HCT116 (cell line): Measurements from ENCODE around the gene UXT. TPM values are rescaled to one million over a fixed set of nuclear protein-coding genes. Genes with fewer than 3 reads are reported as not detected.

ENCODE experiments used
- ATAC-seq: fragments of 200-7000 bp; cut with Tn5 transposase; 2 replicates; pipeline ENCODE4 v1.9.1; 2020; ENCODE audit warnings: mild to moderate bottlenecking, moderate library complexity
- BruUV-seq: library from RNA; stranded (reverse); fragments of 400-500 nt; replicated peaks from 2 replicates; lab custom pipeline; 2021; lab: Mats Ljungman, UMichigan
- CTCF ChIA-PET: fragments of 300-600 bp; sonication (Branson Sonifier 250); formaldehyde crosslinking; loops from one replicate; lab custom pipeline; 2021; ENCODE audit warnings: antibody characterized with exemption; lab: Charles Lee
- POLR2A ChIA-PET: fragments of 300-600, 350-600 bp; sonication (Branson Sonifier 250); formaldehyde crosslinking; loops from one replicate; lab custom pipeline; 2021; ENCODE audit warnings: antibody characterized with exemption; lab: Charles Lee
- RAD21 ChIA-PET, 2 experiments: fragments of 300-600 bp; sonication (Branson Sonifier 250); formaldehyde crosslinking; loops; one replicate each; lab custom pipeline; 2023; ENCODE audit warnings: low total read pairs in 2 of 2; ENCODE audit not compliant: uncharacterized antibody in 2 of 2, unreplicated experiment in 2 of 2, low non-redundant PET in 1 of 2; lab: Charles Lee
- DNase-seq: peaks from one replicate; pipeline ENCODE4 v3.0.0-alpha.2; 2010; ENCODE audit warnings: low read depth, low spot score
- H2AFZ ChIP-seq: fragments of 200-600 bp; shearing (Covaris generic), sonication (generic); 2 replicates; pipeline ENCODE4 v1.6.1; 2017; ENCODE audit warnings: low read depth, mixed run types, mixed read lengths, antibody characterized with exemption, low read length; ENCODE audit not compliant: poor library complexity, severe bottlenecking
- H3K27ac ChIP-seq: 2 replicates; pipeline ENCODE4 v1.5.1; 2012; ENCODE audit warnings: low read depth, low read length
- H3K27me3 ChIP-seq: fragments of 200-600 bp; sonication (generic); 2 replicates; pipeline ENCODE4 v1.6.1; 2016; ENCODE audit warnings: mixed run types, low read length, mixed read lengths; ENCODE audit not compliant: insufficient read depth
- H3K36me3 ChIP-seq, 2 experiments: fragments of 200-500 bp in 1 of 2; fragments of 200-600 bp in 1 of 2; sonication (Bioruptor generic) in 1 of 2; sonication (generic) in 1 of 2; 2 replicates each; pipeline versions ENCODE4 v1.5.1 to v1.6.1; 2014 to 2016; ENCODE audit warnings: low read length in 2 of 2, inconsistent platforms in 1 of 2, mixed read lengths in 1 of 2, mixed run types in 1 of 2; ENCODE audit not compliant: insufficient read depth in 2 of 2, control insufficient read depth in 1 of 2
- H3K4me1 ChIP-seq, 2 experiments: fragments of 200-600 bp in 1 of 2; sonication (generic) in 1 of 2; 2 replicates each; pipeline versions ENCODE4 v1.5.1 to v1.6.1; 2012 to 2017; ENCODE audit warnings: low read length in 2 of 2, inconsistent platforms in 1 of 2, mild to moderate bottlenecking in 1 of 2, mixed read lengths in 1 of 2, mixed run types in 1 of 2, moderate library complexity in 1 of 2; ENCODE audit not compliant: insufficient read depth in 2 of 2, control insufficient read depth in 1 of 2
- H3K4me2 ChIP-seq: fragments of 200-600 bp; sonication (generic); 2 replicates; pipeline ENCODE4 v1.6.1; 2017; ENCODE audit warnings: mixed run types, low read length, mixed read lengths
- H3K4me3 ChIP-seq, 2 experiments: fragments of 200-600 bp in 1 of 2; sonication (generic) in 1 of 2; replicated peaks in 1 of 2; 2 replicates each; pipeline ENCODE4 v1.5.1; 2011 to 2016; ENCODE audit warnings: low read length in 2 of 2, control low read depth in 1 of 2, low read depth in 1 of 2, mild to moderate bottlenecking in 1 of 2, mixed read lengths in 1 of 2, mixed run types in 1 of 2
- H3K79me2 ChIP-seq: fragments of 200-600 bp; sonication (generic); 2 replicates; pipeline ENCODE4 v1.6.1; 2017; ENCODE audit warnings: mild to moderate bottlenecking, mixed run types, low read length, moderate library complexity, mixed read lengths; ENCODE audit not compliant: insufficient read depth
- H3K9ac ChIP-seq: fragments of 200-600 bp; sonication (generic); 2 replicates; pipeline ENCODE4 v1.6.1; 2016; ENCODE audit warnings: low read length, mixed read lengths
- H3K9me2 ChIP-seq: fragments of 200-600 bp; sonication (generic), shearing (Covaris generic); 2 replicates; pipeline ENCODE4 v1.6.1; 2017; ENCODE audit warnings: mixed run types, mild to moderate bottlenecking, moderate library complexity; ENCODE audit not compliant: insufficient read depth
- H3K9me3 ChIP-seq, 2 experiments: fragments of 200-500 bp in 1 of 2; fragments of 200-600 bp in 1 of 2; sonication (Bioruptor generic) in 1 of 2; sonication (generic) in 1 of 2; 2 replicates each; pipeline ENCODE4 v1.6.1; 2014 to 2017; ENCODE audit warnings: low read length in 2 of 2, mixed read lengths in 2 of 2, inconsistent platforms in 1 of 2, low read depth in 1 of 2, mild to moderate bottlenecking in 1 of 2, mixed run types in 1 of 2, moderate library complexity in 1 of 2; ENCODE audit not compliant: control insufficient read depth in 1 of 2, insufficient read depth in 1 of 2
- H4K20me1 ChIP-seq: fragments of 200-600 bp; sonication (generic), shearing (Covaris generic); 2 replicates; pipeline ENCODE4 v1.6.1; 2017; ENCODE audit warnings: mixed run types, mild to moderate bottlenecking, moderate library complexity; ENCODE audit not compliant: insufficient read depth
- CBX3 ChIP-seq: IDR thresholded peaks from 2 replicates; pipeline ENCODE4 v1.6.1; 2012; ENCODE audit warnings: low read depth
- CEBPB ChIP-seq: IDR thresholded peaks from 2 replicates; pipeline ENCODE4 v1.6.1; 2012; ENCODE audit warnings: low read depth
- EGR1 ChIP-seq: IDR thresholded peaks from 2 replicates; pipeline ENCODE4 v1.6.1; 2012; ENCODE audit warnings: low read depth
- ELF1 ChIP-seq: IDR thresholded peaks from 2 replicates; pipeline ENCODE4 v1.6.1; 2012; ENCODE audit warnings: low read depth, borderline replicate concordance
- EZH2 ChIP-seq: fragments of 200-600 bp; sonication (generic); IDR thresholded peaks from 2 replicates; pipeline ENCODE4 v1.6.1; 2017; ENCODE audit warnings: antibody characterized with exemption, mixed run types
- EZH2phosphoT487 ChIP-seq: fragments of 200-600 bp; IDR thresholded peaks from 2 replicates; pipeline ENCODE4 v1.6.1; 2018; ENCODE audit warnings: antibody characterized with exemption, borderline replicate concordance
- FOSL1 ChIP-seq: IDR thresholded peaks from 2 replicates; pipeline ENCODE4 v1.6.1; 2012; ENCODE audit warnings: low read depth
- JUND ChIP-seq: IDR thresholded peaks from 2 replicates; pipeline ENCODE4 v1.6.1; 2012
- POLR2A ChIP-seq: IDR thresholded peaks from 2 replicates; pipeline ENCODE4 v1.7.0; 2011; ENCODE audit warnings: borderline replicate concordance; ENCODE audit not compliant: insufficient read depth, insufficient read length; ENCODE audit errors: extremely low read depth
- POLR2AphosphoS5 ChIP-seq: IDR thresholded peaks from 2 replicates; pipeline ENCODE4 v1.6.1; 2011; ENCODE audit warnings: mild to moderate bottlenecking, low read depth, low read length, moderate library complexity
- SP1 ChIP-seq: IDR thresholded peaks from 2 replicates; pipeline ENCODE4 v1.6.1; 2012; ENCODE audit warnings: low read depth
- SRF ChIP-seq: IDR thresholded peaks from 2 replicates; pipeline ENCODE4 v1.6.1; 2012; ENCODE audit warnings: low read depth
- YY1 ChIP-seq: IDR thresholded peaks from 2 replicates; pipeline ENCODE4 v1.6.1; 2011; ENCODE audit warnings: low read length, low read depth, moderate library complexity, mild to moderate bottlenecking; ENCODE audit not compliant: insufficient replicate concordance; ENCODE audit errors: extremely low read depth
- ZFX ChIP-seq: fragments of 450-650 bp; IDR thresholded peaks from 2 replicates; pipeline ENCODE4 v1.6.1; 2017
- intact Hi-C: fragments of 100-400 bp; cut with micrococcal nuclease; formaldehyde crosslinking; loops from 2 replicates; pipeline ENCODE4 v1.10.0; 2022
- total RNA-seq: library from RNA; stranded (reverse); gene quantifications from one replicate; pipeline ENCODE4 v1.2.1, GENCODE V29; 2021; ENCODE audit not compliant: unreplicated experiment
- TF ChIP-seq, protein P1 (sequence below): IDR thresholded peaks from 2 replicates; pipeline ENCODE4 v1.6.1; 2012
- TF ChIP-seq, protein P2 (sequence below): IDR thresholded peaks from 2 replicates; pipeline ENCODE4 v1.6.1; 2012
- TF ChIP-seq, protein P3 (sequence below): IDR thresholded peaks from 2 replicates; pipeline ENCODE4 v1.6.1; 2012; ENCODE audit warnings: low read depth
- TF ChIP-seq, protein P4 (sequence below): IDR thresholded peaks from 2 replicates; pipeline ENCODE4 v1.6.1; 2011; ENCODE audit warnings: mild to moderate bottlenecking, low read length, moderate library complexity; ENCODE audit not compliant: insufficient replicate concordance; ENCODE audit errors: extremely low read depth

UXT gene
- total RNA-seq, 1 experiment from 2014 or later, result 106 TPM

- TF ChIP-seq EZH2, result no peak
- TF ChIP-seq, protein P1, sequence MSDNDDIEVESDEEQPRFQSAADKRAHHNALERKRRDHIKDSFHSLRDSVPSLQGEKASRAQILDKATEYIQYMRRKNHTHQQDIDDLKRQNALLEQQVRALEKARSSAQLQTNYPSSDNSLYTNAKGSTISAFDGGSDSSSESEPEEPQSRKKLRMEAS, result peak; percentile 50
- TF ChIP-seq ELF1, result no peak
- TF ChIP-seq JUND, result peak; percentile 60; the same call in 1 of the 2 replicates
- TF ChIP-seq, all 23 proteins: peak for 6
These were observed 39.3 kb downstream of the UXT start, which contains the start of gene SYN1 (continued) for GRCh38 chrX:47619486-47620302.

DNA sequence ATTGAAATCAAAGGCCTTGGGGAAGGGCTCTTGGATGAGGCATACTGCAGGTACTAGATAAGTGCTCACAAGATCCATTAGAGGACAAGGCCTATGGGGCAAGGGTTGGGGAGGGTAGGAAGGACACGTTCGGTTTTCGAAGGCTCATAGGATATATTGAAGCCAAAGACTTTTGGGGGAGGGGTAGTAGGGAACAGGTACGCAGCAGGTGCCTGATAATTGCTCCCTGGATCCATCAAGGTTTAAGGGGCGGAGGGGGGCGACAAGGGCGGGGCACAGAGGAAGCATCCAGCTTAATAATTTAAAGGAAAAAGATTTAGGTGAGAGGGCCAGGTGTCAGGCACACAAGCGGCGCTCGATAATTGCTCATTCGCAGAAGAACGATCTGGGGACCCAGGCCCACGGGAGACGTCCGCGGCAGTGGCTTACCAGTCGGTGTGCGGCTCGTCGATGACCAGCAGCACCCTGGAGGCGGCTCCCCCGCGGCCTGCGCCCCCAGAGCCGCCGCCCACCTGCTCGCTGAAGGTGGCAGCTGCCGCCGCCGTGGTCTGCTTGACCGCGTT is 40.0 kb downstream of the UXT start:
- POLR2A ChIA-PET, result no interaction called here
- H3K9me2 ChIP-seq, result no peaks in the 10 kb centered on the region
- no TSS peak for BruUV-seq
- no peaks in the 10 kb centered on the region; a peak in 1 of 4 replicates for H3K4me1 ChIP-seq
- no peaks in the 10 kb centered on the region for H4K20me1 ChIP-seq
- no peaks in the 10 kb centered on the region for H3K9me3 ChIP-seq
- RAD21 ChIA-PET, result no interaction called here
- no peak overlapping the region for H3K9ac ChIP-seq
- CTCF ChIA-PET, result no interaction called here
- intact Hi-C loops, result no loop called here
- H3K27ac ChIP-seq, result no peak overlapping the region
- DNase-seq (no peak), ATAC-seq (no peak)
- no peak overlapping the region for H3K4me2 ChIP-seq
- no peaks in the 10 kb centered on the region for H3K79me2 ChIP-seq
- H2AFZ ChIP-seq, result no peak overlapping the region
- no peak overlapping the region for H3K4me3 ChIP-seq
- no peaks in the 10 kb centered on the region for H3K27me3 ChIP-seq
- H3K36me3 ChIP-seq, result no peaks in the 10 kb centered on the region
- TF ChIP-seq ZFX (no peak), CBX3 (no peak), POLR2AphosphoS5 (no peak), POLR2A (no peak), EGR1 (no peak), SRF (no peak), EZH2 (no peak), CEBPB (no peak), YY1 (no peak), FOSL1 (no peak), SP1 (no peak), EZH2phosphoT487 (no peak)
- TF ChIP-seq, protein P2, sequence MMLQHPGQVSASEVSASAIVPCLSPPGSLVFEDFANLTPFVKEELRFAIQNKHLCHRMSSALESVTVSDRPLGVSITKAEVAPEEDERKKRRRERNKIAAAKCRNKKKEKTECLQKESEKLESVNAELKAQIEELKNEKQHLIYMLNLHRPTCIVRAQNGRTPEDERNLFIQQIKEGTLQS, result no peak
- TF ChIP-seq, protein P1, result no peak
- TF ChIP-seq, protein P3, sequence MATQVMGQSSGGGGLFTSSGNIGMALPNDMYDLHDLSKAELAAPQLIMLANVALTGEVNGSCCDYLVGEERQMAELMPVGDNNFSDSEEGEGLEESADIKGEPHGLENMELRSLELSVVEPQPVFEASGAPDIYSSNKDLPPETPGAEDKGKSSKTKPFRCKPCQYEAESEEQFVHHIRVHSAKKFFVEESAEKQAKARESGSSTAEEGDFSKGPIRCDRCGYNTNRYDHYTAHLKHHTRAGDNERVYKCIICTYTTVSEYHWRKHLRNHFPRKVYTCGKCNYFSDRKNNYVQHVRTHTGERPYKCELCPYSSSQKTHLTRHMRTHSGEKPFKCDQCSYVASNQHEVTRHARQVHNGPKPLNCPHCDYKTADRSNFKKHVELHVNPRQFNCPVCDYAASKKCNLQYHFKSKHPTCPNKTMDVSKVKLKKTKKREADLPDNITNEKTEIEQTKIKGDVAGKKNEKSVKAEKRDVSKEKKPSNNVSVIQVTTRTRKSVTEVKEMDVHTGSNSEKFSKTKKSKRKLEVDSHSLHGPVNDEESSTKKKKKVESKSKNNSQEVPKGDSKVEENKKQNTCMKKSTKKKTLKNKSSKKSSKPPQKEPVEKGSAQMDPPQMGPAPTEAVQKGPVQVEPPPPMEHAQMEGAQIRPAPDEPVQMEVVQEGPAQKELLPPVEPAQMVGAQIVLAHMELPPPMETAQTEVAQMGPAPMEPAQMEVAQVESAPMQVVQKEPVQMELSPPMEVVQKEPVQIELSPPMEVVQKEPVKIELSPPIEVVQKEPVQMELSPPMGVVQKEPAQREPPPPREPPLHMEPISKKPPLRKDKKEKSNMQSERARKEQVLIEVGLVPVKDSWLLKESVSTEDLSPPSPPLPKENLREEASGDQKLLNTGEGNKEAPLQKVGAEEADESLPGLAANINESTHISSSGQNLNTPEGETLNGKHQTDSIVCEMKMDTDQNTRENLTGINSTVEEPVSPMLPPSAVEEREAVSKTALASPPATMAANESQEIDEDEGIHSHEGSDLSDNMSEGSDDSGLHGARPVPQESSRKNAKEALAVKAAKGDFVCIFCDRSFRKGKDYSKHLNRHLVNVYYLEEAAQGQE, result no peak
- TF ChIP-seq, protein P4, sequence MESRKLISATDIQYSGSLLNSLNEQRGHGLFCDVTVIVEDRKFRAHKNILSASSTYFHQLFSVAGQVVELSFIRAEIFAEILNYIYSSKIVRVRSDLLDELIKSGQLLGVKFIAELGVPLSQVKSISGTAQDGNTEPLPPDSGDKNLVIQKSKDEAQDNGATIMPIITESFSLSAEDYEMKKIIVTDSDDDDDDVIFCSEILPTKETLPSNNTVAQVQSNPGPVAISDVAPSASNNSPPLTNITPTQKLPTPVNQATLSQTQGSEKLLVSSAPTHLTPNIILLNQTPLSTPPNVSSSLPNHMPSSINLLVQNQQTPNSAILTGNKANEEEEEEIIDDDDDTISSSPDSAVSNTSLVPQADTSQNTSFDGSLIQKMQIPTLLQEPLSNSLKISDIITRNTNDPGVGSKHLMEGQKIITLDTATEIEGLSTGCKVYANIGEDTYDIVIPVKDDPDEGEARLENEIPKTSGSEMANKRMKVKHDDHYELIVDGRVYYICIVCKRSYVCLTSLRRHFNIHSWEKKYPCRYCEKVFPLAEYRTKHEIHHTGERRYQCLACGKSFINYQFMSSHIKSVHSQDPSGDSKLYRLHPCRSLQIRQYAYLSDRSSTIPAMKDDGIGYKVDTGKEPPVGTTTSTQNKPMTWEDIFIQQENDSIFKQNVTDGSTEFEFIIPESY, result no peak
